ENCODE measurements around the gene RBBP5. TPM values are rescaled to one million over a fixed set of nuclear protein-coding genes. Genes with fewer than 3 reads are reported as not detected.

RBBP5 gene
- total RNA-seq, 1 donor from 2014 or later = 19.7 TPM

GRCh38 chr1:205041998-205042910 lies 79.5 kb downstream of the RBBP5 start:
- Mint-ChIP-seq H3K9me3 (no peaks in the 10 kb centered on the region), H3K36me3 (ENCODE audit: low read depth) (no peaks in the 10 kb centered on the region), H3K27me3 (peaks cover 61% of the 10 kb centered on the region), H3K27ac (no peak overlapping the region), H3K4me1 (no peaks in the 10 kb centered on the region), H3K4me3 (no peak overlapping the region)
- intact Hi-C loops (cut with micrococcal nuclease) = no loop called here
- no peak for TF ChIP-seq CTCF (IDR thresholded peaks at IDR 0.05)
- ChIA-PET CTCF (interaction anchor here (1.3 kb wide), 1 partner anchor 20 kb away, joined by 3 read pairs; no protein-coding TSS in a partner anchor), POLR2A (no interaction called here)
- no peak for ATAC-seq (ENCODE audit: low read depth)
- DNase-seq = no peak

DNA sequence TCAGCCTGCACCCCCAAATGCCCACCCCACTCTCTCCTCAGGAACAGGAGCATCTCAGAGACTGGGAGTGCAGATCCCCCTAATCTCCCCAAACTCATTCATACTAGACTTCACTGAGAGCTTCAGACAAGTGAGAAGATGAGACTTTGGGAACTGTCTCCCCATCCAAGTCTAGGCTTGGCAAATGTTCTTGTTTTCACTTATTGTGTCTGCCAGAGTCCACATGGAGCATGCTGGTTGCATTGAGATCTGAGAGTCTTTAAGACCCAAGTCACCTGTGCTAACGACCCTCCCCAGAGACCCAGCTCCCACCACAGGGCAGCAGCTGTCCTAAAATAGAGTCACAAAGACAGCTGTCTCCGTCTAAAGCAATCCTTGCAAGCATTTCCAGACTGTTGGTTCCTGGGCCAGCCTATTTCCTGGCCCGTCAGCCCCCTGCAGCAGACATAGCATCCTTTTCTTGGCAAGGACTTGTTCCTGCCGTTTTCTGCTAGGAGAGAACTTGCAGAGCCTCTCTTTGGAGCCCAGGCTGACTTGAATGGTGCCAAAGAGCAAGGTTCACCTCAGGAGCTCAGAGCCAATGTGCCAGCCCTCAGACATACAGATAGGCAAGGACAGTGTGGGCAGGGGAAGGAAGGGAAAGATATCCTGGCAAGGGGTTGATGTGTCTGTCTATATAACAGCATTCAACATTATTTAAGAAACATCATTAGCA lies 80.6 kb downstream of the RBBP5 start:
- Mint-ChIP-seq H3K4me3 (no peak overlapping the region), H3K27me3 (peaks cover 56% of the 10 kb centered on the region), H3K36me3 (ENCODE audit: low read depth) (no peaks in the 10 kb centered on the region), H3K4me1 (no peaks in the 10 kb centered on the region), H3K27ac (no peak overlapping the region), H3K9me3 (no peaks in the 10 kb centered on the region)
- ChIA-PET CTCF (interaction anchor here (1.3 kb wide), 1 partner anchor 21 kb away, joined by 3 read pairs; no protein-coding TSS in a partner anchor), POLR2A (no interaction called here)
- DNase-seq = no peak
- intact Hi-C loops (cut with micrococcal nuclease) = no loop called here
- no peak for ATAC-seq (ENCODE audit: low read depth)
- TF ChIP-seq CTCF (IDR thresholded peaks at IDR 0.05) = no peak

GRCh38 chr1:205038132-205038786 lies 83.5 kb downstream of the RBBP5 start:
- peaks cover 6% of the 10 kb centered on the region for H3K9me3 Mint-ChIP-seq
- H3K4me3 Mint-ChIP-seq = no peak overlapping the region
- H3K4me1 Mint-ChIP-seq = no peaks in the 10 kb centered on the region
- ChIA-PET CTCF (no interaction called here), POLR2A (no interaction called here)
- peaks cover 35% of the 10 kb centered on the region for H3K27me3 Mint-ChIP-seq
- TF ChIP-seq CTCF (IDR thresholded peaks at IDR 0.05) = no peak
- no peak for ATAC-seq (ENCODE audit: low read depth)
- DNase-seq = no peak
- no peak overlapping the region for H3K27ac Mint-ChIP-seq
- intact Hi-C loops (cut with micrococcal nuclease) = no loop called here
- no peaks in the 10 kb centered on the region for H3K36me3 Mint-ChIP-seq (ENCODE audit: low read depth)

DNA sequence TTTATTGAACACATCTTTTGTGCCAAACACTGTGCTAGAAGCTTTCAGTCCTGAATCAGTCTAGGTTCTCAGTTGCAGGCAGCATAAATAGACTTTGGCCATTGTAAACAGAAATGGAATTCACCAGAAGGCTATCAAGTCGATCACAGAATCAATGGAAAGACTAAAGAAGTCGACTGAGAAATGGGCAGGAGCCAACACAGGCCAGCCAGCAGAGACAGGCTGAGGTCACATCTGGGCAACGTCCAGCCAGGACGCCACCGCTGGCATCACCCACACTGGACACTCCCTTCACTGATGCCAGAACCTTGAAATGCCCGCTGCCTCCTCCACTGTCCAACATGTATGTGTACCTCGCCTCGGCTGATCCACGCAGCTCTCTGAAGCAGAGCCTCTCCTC lies 84.2 kb downstream of the RBBP5 start:
- POLR2A ChIA-PET = no interaction called here
- TF ChIP-seq CTCF (IDR thresholded peaks at IDR 0.05) = no peak
- ATAC-seq (ENCODE audit: low read depth) = no peak
- Mint-ChIP-seq H3K27ac (no peak overlapping the region), H3K4me3 (no peak overlapping the region), H3K36me3 (ENCODE audit: low read depth) (no peaks in the 10 kb centered on the region), H3K9me3 (peaks cover 6% of the 10 kb centered on the region), H3K4me1 (no peaks in the 10 kb centered on the region), H3K27me3 (peaks cover 35% of the 10 kb centered on the region)
- intact Hi-C loops (cut with micrococcal nuclease) = no loop called here
- CTCF ChIA-PET = no interaction called here
- DNase-seq = no peak

Other genes starting within 250 kb of the RBBP5 start
- gene CNTN2, start 78.8 kb downstream of the RBBP5 start, total RNA-seq = not detected in 2 replicates
- 3.3 and 3.5 TPM in 2 replicates for gene TMEM81, start 37.5 kb downstream of the RBBP5 start, total RNA-seq
- 7.3 and 9.6 TPM in 2 replicates for gene DSTYK, start 89.7 kb upstream of the RBBP5 start, total RNA-seq
- gene TMCC2, start 106.0 kb upstream of the RBBP5 start, total RNA-seq = 1.2 and 1.4 TPM in 2 replicates
- 26.1 and 26.2 TPM in 2 replicates for gene NUAK2, start 199.8 kb upstream of the RBBP5 start, total RNA-seq
- 0.07 TPM in 1 of 2 replicates, not detected in the other for gene KLHDC8A, start 234.9 kb upstream of the RBBP5 start, total RNA-seq

Measured in activated B cell treated with CpG ODN at 0.5 μM for 24 hours (primary cell).